IMR-90 (cell line): ENCODE data around the gene PMAIP1. TPM values are rescaled to one million over a fixed set of nuclear protein-coding genes. Genes with fewer than 3 reads are reported as not detected.

Experiments used
- ATAC-seq: fragments of 200-7000 bp; cut with Tn5 transposase; 2 replicates; pipeline ENCODE4 v1.9.1; 2020; ENCODE audit warnings: low read depth, mild to moderate bottlenecking, moderate library complexity
- BruUV-seq: library from RNA; stranded (reverse); fragments of 400-500 nt; replicated peaks from 2 replicates; lab custom pipeline; 2021; lab: Mats Ljungman, UMichigan
- CTCF ChIA-PET: fragments of 300-600 bp; formaldehyde crosslinking; extraction: SDS; loops from one replicate; lab custom pipeline; 2021; ENCODE audit warnings: antibody characterized with exemption; lab: Yijun Ruan, JAX
- POLR2A ChIA-PET: fragments of 300-600 bp; sonication (Branson Sonifier 250); formaldehyde crosslinking; loops from one replicate; lab custom pipeline; 2022; ENCODE audit warnings: antibody characterized with exemption; ENCODE audit not compliant: unreplicated experiment; lab: Charles Lee
- DNase-seq: peaks from one replicate; pipeline ENCODE4 v3.0.0; 2013
- H2AFZ ChIP-seq: replicated peaks from 2 replicates; pipeline ENCODE3; 2013; ENCODE audit warnings: low read length, mild to moderate bottlenecking; ENCODE audit not compliant: poor library complexity
- H2AK5ac ChIP-seq: 2 replicates; pipeline ENCODE4 v1.6.1; 2013; ENCODE audit warnings: low read depth, low read length, inconsistent platforms
- H2AK9ac ChIP-seq: replicated peaks from 2 replicates; pipeline ENCODE3; 2013; ENCODE audit warnings: mild to moderate bottlenecking, low read depth, low read length, moderate library complexity; ENCODE audit not compliant: poor library complexity
- H2BK120ac ChIP-seq: 2 replicates; pipeline ENCODE4 v1.6.1; 2013; ENCODE audit warnings: low read depth, low read length, inconsistent platforms
- H2BK15ac ChIP-seq: 3 replicates; pipeline ENCODE4 v1.6.1; 2013; ENCODE audit warnings: low read depth, low read length, inconsistent platforms
- H2BK20ac ChIP-seq: 2 replicates; pipeline ENCODE4 v1.6.1; 2013; ENCODE audit warnings: low read depth, mild to moderate bottlenecking, inconsistent platforms, low read length, moderate library complexity
- H2BK5ac ChIP-seq: 2 replicates; pipeline ENCODE4 v1.6.1; 2013; ENCODE audit warnings: mild to moderate bottlenecking, low read depth, low read length, inconsistent platforms; ENCODE audit not compliant: poor library complexity, severe bottlenecking
- H3K14ac ChIP-seq: replicated peaks from 2 replicates; pipeline ENCODE4 v1.6.1; 2013; ENCODE audit warnings: low read depth, low read length, inconsistent platforms
- H3K18ac ChIP-seq: 2 replicates; pipeline ENCODE4 v1.6.1; 2013; ENCODE audit warnings: low read depth, low read length, control low read depth
- H3K23ac ChIP-seq: 2 replicates; pipeline ENCODE4 v1.6.1; 2013; ENCODE audit warnings: low read depth, low read length, inconsistent platforms
- H3K27ac ChIP-seq: 2 replicates; pipeline ENCODE4 v1.5.1; 2013; ENCODE audit warnings: mild to moderate bottlenecking, control low read depth, low read length; ENCODE audit not compliant: insufficient read depth
- H3K27me3 ChIP-seq: 2 replicates; pipeline ENCODE4 v1.6.1; 2013; ENCODE audit warnings: low read length; ENCODE audit not compliant: control insufficient read depth, insufficient read depth
- H3K36me3 ChIP-seq: 2 replicates; pipeline ENCODE4 v1.6.1; 2013; ENCODE audit warnings: low read length, mixed read lengths; ENCODE audit not compliant: control insufficient read depth, insufficient read depth
- H3K4ac ChIP-seq: 2 replicates; pipeline ENCODE4 v1.6.1; 2013; ENCODE audit warnings: low read depth, low read length, inconsistent platforms
- H3K4me1 ChIP-seq: 2 replicates; pipeline ENCODE4 v1.6.1; 2013; ENCODE audit warnings: low read length, mixed read lengths; ENCODE audit not compliant: control insufficient read depth, insufficient read depth
- H3K4me2 ChIP-seq: 2 replicates; pipeline ENCODE4 v1.6.1; 2013; ENCODE audit warnings: low read depth, mild to moderate bottlenecking, control low read depth, low read length, moderate library complexity
- H3K4me3 ChIP-seq: 2 replicates; pipeline ENCODE4 v1.5.1; 2013; ENCODE audit warnings: low read depth, mild to moderate bottlenecking, control low read depth, low read length, moderate library complexity; ENCODE audit not compliant: insufficient read depth
- H3K56ac ChIP-seq: 2 replicates; pipeline ENCODE4 v1.6.1; 2013; ENCODE audit warnings: low read length, inconsistent platforms; ENCODE audit not compliant: insufficient read depth; ENCODE audit errors: extremely low read depth
- H3K79me1 ChIP-seq, 2 experiments: 2 replicates each; pipeline ENCODE4 v1.6.1; 2013; ENCODE audit warnings: low read length in 2 of 2, inconsistent platforms in 1 of 2, low read depth in 1 of 2
- H3K9ac ChIP-seq: 2 replicates; pipeline ENCODE4 v1.6.1; 2013; ENCODE audit warnings: low read depth, low read length, control low read depth
- H3K9me1 ChIP-seq: 2 replicates; pipeline ENCODE4 v1.6.1; 2013; ENCODE audit warnings: low read length, inconsistent platforms; ENCODE audit not compliant: insufficient read depth
- H3K9me3 ChIP-seq: 2 replicates; pipeline ENCODE4 v1.6.1; 2013; ENCODE audit warnings: low read length; ENCODE audit not compliant: control insufficient read depth, insufficient read depth
- H4K20me1 ChIP-seq: 2 replicates; pipeline ENCODE4 v1.6.1; 2013; ENCODE audit warnings: low read length, inconsistent platforms; ENCODE audit not compliant: insufficient read depth
- H4K5ac ChIP-seq: 2 replicates; pipeline ENCODE4 v1.6.1; 2013; ENCODE audit warnings: mild to moderate bottlenecking, low read depth, low read length, control low read depth
- H4K8ac ChIP-seq, 2 experiments: 2 replicates each; pipeline ENCODE4 v1.6.1; 2013; ENCODE audit warnings: low read depth in 2 of 2, low read length in 2 of 2, control low read depth in 1 of 2, inconsistent platforms in 1 of 2
- H4K91ac ChIP-seq: 2 replicates; pipeline ENCODE4 v1.6.1; 2013; ENCODE audit warnings: low read depth, low read length, inconsistent platforms; ENCODE audit not compliant: insufficient read depth
- BHLHE40 ChIP-seq: fragments of 150-350 bp; IDR thresholded peaks from 2 replicates; pipeline ENCODE4 v1.6.1; 2016; ENCODE audit warnings: mild to moderate bottlenecking, low read depth, low read length
- CEBPB ChIP-seq: IDR thresholded peaks from 2 replicates; pipeline ENCODE4 v1.6.1; 2012; ENCODE audit warnings: low read depth, low read length, improper control_type of control experiment
- CHD1 ChIP-seq: IDR thresholded peaks from 2 replicates; pipeline ENCODE4 v1.6.1; 2012; ENCODE audit warnings: low read depth, low read length, improper control_type of control experiment
- CTCF ChIP-seq: conservative IDR thresholded peaks from 2 replicates; pipeline ENCODE4 v1.5.1; 2012; ENCODE audit warnings: mild to moderate bottlenecking, low read depth, low read length, improper control_type of control experiment
- FOS ChIP-seq: fragments of 150-350 bp; IDR thresholded peaks from 2 replicates; pipeline ENCODE4 v1.6.1; 2016; ENCODE audit warnings: low read depth, low read length
- MAZ ChIP-seq: IDR thresholded peaks from 2 replicates; pipeline ENCODE4 v1.6.1; 2012; ENCODE audit warnings: low read depth, mild to moderate bottlenecking, low read length, improper control_type of control experiment, moderate library complexity, borderline replicate concordance
- NFE2L2 ChIP-seq: fragments of 150-350 bp; IDR thresholded peaks from 2 replicates; pipeline ENCODE4 v1.6.1; 2016; ENCODE audit warnings: low read depth, mild to moderate bottlenecking, low read length
- POLR2A ChIP-seq: IDR thresholded peaks from 2 replicates; pipeline ENCODE4 v1.6.1; 2012; ENCODE audit warnings: mild to moderate bottlenecking, low read depth, low read length
- RCOR1 ChIP-seq: IDR thresholded peaks from 2 replicates; pipeline ENCODE4 v1.6.1; 2012; ENCODE audit warnings: mild to moderate bottlenecking, low read length, improper control_type of control experiment; ENCODE audit not compliant: insufficient replicate concordance
- RFX5 ChIP-seq: IDR thresholded peaks from 2 replicates; pipeline ENCODE4 v1.8.0; 2012; ENCODE audit warnings: low read depth, mild to moderate bottlenecking, low read length, moderate library complexity
- USF2 ChIP-seq: fragments of 150-350 bp; IDR thresholded peaks from 2 replicates; pipeline ENCODE4 v1.6.1; 2017; ENCODE audit warnings: mild to moderate bottlenecking, antibody characterized with exemption, low read length, low read depth
- WGBS, 2 experiments: methylation state at CpG; one replicate each; pipeline versions ENCODE4 v1.1.5 to v1.1.7; 2013; ENCODE audit warnings: missing lambda C conversion rate in 2 of 2; ENCODE audit not compliant: insufficient read length in 1 of 2; ENCODE audit errors: extremely low coverage in 2 of 2; 5-methylcytosine and 5-hydroxymethylcytosine counted together
- dilution Hi-C: fragments of 300-500 bp; cut with HindIII; formaldehyde crosslinking; loops from one replicate; pipeline ENCODE4 v1.14.3; 2018; ENCODE audit warnings: low sequenced_read_pairs; ENCODE audit not compliant: unreplicated experiment
- in situ Hi-C: fragments of 300-500 bp; cut with MboI; formaldehyde crosslinking; loops from 3 replicates; pipeline ENCODE4 v1.14.3; 2019; ENCODE audit warnings: low sequenced_read_pairs, inconsistent platforms, mixed read lengths
- intact Hi-C: fragments of 100-400 bp; cut with micrococcal nuclease; formaldehyde crosslinking; loops from 2 replicates; pipeline ENCODE4 v1.10.0; 2022
- polyA plus RNA-seq, 3 experiments: library from polyadenylated mRNA; depleted of rRNA; stranded (reverse); fragments of >200 nt; gene quantifications; 2 replicates each; pipeline ENCODE4 v1.2.3, GENCODE V29; 2012; ENCODE audit warnings: low replicate concordance in 1 of 3
- total RNA-seq: library from RNA; depleted of rRNA; stranded (reverse); fragments of >200 nt; gene quantifications from 2 replicates; pipeline ENCODE4 v1.2.3, GENCODE V29; 2012

Gene PMAIP1
- total and polyA plus RNA-seq, 2 of the 4 experiments (the other 2 are of a cell fraction): 14.0 to 30.1 TPM

GRCh38 chr18:59926131-59926530 is 26.3 kb downstream of the PMAIP1 start:
- Histone ChIP-seq H4K8ac (no peak overlapping the region), H3K9ac (no peak overlapping the region), H4K91ac (no peak overlapping the region), H2BK120ac (no peak overlapping the region), H3K56ac (no peak overlapping the region), H3K27ac (no peak overlapping the region), H3K18ac (no peak overlapping the region), H2BK20ac (no peak overlapping the region), H3K23ac (no peak overlapping the region), H3K9me1 (peaks cover 4% of the 10 kb centered on the region), H2AK5ac (no peak overlapping the region), H3K9me3 (no peaks in the 10 kb centered on the region), H3K27me3 (no peaks in the 10 kb centered on the region), H4K20me1 (no peaks in the 10 kb centered on the region), H2BK5ac (no peak overlapping the region), H3K36me3 (no peaks in the 10 kb centered on the region), H3K4me3 (no peak overlapping the region), H4K5ac (no peak overlapping the region), H3K4me1 (no peaks in the 10 kb centered on the region; the same call in 1 of the 2 replicates), H3K14ac (no peak overlapping the region), H2AK9ac (no peak overlapping the region), H3K4ac (no peak overlapping the region), H3K79me1 (no peaks in the 10 kb centered on the region), H2AFZ (no peak overlapping the region), H3K4me2 (no peak overlapping the region), H2BK15ac (no peak overlapping the region)
- POLR2A ChIA-PET: no interaction called here
- CTCF ChIA-PET: no interaction called here
- TF ChIP-seq USF2 (no peak), CEBPB (no peak), FOS (no peak), MAZ (no peak), RFX5 (no peak), CHD1 (no peak), POLR2A (no peak), NFE2L2 (no peak), CTCF (no peak), RCOR1 (no peak), BHLHE40 (no peak)
- DNase-seq (no peak), ATAC-seq (no peak)
- dilution Hi-C loops (no loop called here), in situ Hi-C loops (no loop called here), intact Hi-C loops (no loop called here)
- BruUV-seq: no TSS peak
- no CpG with 5 or more reads among the region's 5 CpGs for WGBS, 2 experiments
